PC-9 (cell line): ENCODE results near the gene TGFBR3. TPM values are rescaled to one million over a fixed set of nuclear protein-coding genes. Genes with fewer than 3 reads are reported as not detected.

Experiments used
- BruUV-seq: library from RNA; stranded (reverse); fragments of 400-500 nt; replicated peaks from 2 replicates; lab custom pipeline; 2021; lab: Mats Ljungman, UMichigan
- CTCF ChIA-PET: fragments of 300-600 bp; sonication (Branson Sonifier 250); formaldehyde crosslinking; loops from one replicate; lab custom pipeline; 2022; ENCODE audit warnings: antibody characterized with exemption; lab: Charles Lee
- POLR2A ChIA-PET: fragments of 300-600 bp; sonication (Branson Sonifier 250); formaldehyde crosslinking; loops from one replicate; lab custom pipeline; 2022; ENCODE audit warnings: antibody characterized with exemption; ENCODE audit not compliant: unreplicated experiment; lab: Charles Lee
- DNase-seq, 2 experiments: peaks; one replicate each; pipeline versions ENCODE4 v3.0.0 to v3.0.0-alpha.2; 2015 to 2022; ENCODE audit warnings: mixed read lengths in 1 of 2
- H2AFZ ChIP-seq: fragments of 200-600 bp; sonication (generic); 2 replicates; pipeline ENCODE4 v1.8.1; 2017; ENCODE audit warnings: antibody characterized with exemption
- H3F3A ChIP-seq: fragments of 200-600 bp; sonication (generic); 2 replicates; pipeline ENCODE4 v1.8.1; 2017; ENCODE audit warnings: antibody characterized with exemption, mild to moderate bottlenecking, low read depth; ENCODE audit not compliant: insufficient read depth
- H3K27ac ChIP-seq: fragments of 200-600 bp; sonication (generic); 2 replicates; pipeline ENCODE4 v1.6.1; 2016; ENCODE audit warnings: mixed run types
- H3K27me3 ChIP-seq: fragments of 200-600 bp; sonication (generic); 2 replicates; pipeline ENCODE4 v1.6.1; 2016; ENCODE audit warnings: low read depth, mixed run types; ENCODE audit not compliant: insufficient read depth
- H3K36me3 ChIP-seq: fragments of 200-600 bp; sonication (generic); 2 replicates; pipeline ENCODE4 v1.6.1; 2016; ENCODE audit warnings: low read depth, mixed run types
- H3K4me1 ChIP-seq: fragments of 200-600 bp; sonication (generic); replicated peaks from 2 replicates; pipeline ENCODE4 v1.6.1; 2016; ENCODE audit warnings: mixed run types; ENCODE audit not compliant: insufficient read depth
- H3K4me2 ChIP-seq: fragments of 200-600 bp; sonication (generic); 2 replicates; pipeline ENCODE4 v1.6.1; 2017; ENCODE audit warnings: mixed run types
- H3K4me3 ChIP-seq: fragments of 200-600 bp; sonication (generic); 2 replicates; pipeline ENCODE4 v1.6.1; 2016; ENCODE audit warnings: mixed run types
- H3K79me2 ChIP-seq: fragments of 200-600 bp; sonication (generic); 2 replicates; pipeline ENCODE4 v1.6.1; 2017; ENCODE audit warnings: low read depth, mixed run types
- H3K9me2 ChIP-seq: fragments of 200-600 bp; sonication (generic); 2 replicates; pipeline ENCODE4 v1.8.1; 2017; ENCODE audit warnings: mild to moderate bottlenecking; ENCODE audit not compliant: insufficient read depth
- H3K9me3 ChIP-seq: fragments of 200-600 bp; sonication (generic); 2 replicates; pipeline ENCODE4 v1.8.1; 2016; ENCODE audit warnings: low read depth; ENCODE audit not compliant: insufficient read depth
- H4K20me1 ChIP-seq: fragments of 200-600 bp; sonication (generic); 2 replicates; pipeline ENCODE4 v1.8.1; 2017; ENCODE audit not compliant: insufficient read depth
- EZH2 ChIP-seq: fragments of 200-600 bp; sonication (generic); IDR thresholded peaks from 2 replicates; pipeline ENCODE4 v1.8.0; 2017; ENCODE audit warnings: antibody characterized with exemption, low read depth
- intact Hi-C: fragments of 100-400 bp; cut with micrococcal nuclease; formaldehyde crosslinking; loops from one replicate; pipeline ENCODE4 v1.10.0; 2022; ENCODE audit not compliant: unreplicated experiment
- total RNA-seq: library from RNA; stranded (reverse); gene quantifications from 2 replicates; pipeline ENCODE4 v1.2.3, GENCODE V29; 2021
- TF ChIP-seq, protein P1 (sequence below): fragments of 200-600 bp; sonication (generic); conservative IDR thresholded peaks from 2 replicates; pipeline ENCODE4 v1.6.1; 2017; ENCODE audit warnings: mixed run types, antibody characterized with exemption, mild to moderate bottlenecking, moderate library complexity

The TGFBR3 gene
- total RNA-seq, 1 experiment from 2014 or later = 1.6 TPM

DNA sequence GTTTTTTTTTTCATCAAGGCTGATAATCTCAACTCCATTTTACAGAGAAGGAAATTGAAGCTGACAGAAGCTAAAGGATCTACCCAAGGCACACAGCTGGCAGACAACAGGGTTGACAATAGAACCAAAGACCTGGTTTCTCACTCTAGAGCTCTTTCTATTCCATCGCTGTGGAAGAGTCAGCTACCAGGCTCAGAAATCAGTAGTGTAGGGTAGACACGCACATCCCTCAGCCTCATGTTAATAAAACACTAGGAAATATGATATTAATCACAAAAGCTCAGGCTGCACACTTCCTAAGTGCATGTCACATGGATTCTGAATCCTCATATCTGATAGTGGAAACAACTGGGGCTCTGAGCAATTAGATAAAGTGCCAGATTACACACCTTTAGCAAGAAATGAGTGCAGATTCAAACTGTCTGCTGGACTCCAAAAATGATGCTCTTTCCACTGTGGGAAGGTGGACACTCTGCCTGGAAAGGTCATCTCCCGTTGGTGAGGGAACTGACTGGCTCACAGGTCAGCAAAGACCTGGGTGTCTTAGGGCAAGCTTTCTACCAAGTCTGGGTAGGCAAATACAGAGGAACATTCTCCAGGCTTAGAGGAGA is 139.1 kb downstream of the TGFBR3 start:
- no peak overlapping the region for H3K4me3 ChIP-seq
- no peaks in the 10 kb centered on the region for H3K79me2 ChIP-seq
- peaks cover 10% of the 10 kb centered on the region for H3K4me1 ChIP-seq
- intact Hi-C loops = no loop called here
- no peaks in the 10 kb centered on the region for H4K20me1 ChIP-seq
- H3K27me3 ChIP-seq = no peaks in the 10 kb centered on the region
- TF ChIP-seq, protein P1, sequence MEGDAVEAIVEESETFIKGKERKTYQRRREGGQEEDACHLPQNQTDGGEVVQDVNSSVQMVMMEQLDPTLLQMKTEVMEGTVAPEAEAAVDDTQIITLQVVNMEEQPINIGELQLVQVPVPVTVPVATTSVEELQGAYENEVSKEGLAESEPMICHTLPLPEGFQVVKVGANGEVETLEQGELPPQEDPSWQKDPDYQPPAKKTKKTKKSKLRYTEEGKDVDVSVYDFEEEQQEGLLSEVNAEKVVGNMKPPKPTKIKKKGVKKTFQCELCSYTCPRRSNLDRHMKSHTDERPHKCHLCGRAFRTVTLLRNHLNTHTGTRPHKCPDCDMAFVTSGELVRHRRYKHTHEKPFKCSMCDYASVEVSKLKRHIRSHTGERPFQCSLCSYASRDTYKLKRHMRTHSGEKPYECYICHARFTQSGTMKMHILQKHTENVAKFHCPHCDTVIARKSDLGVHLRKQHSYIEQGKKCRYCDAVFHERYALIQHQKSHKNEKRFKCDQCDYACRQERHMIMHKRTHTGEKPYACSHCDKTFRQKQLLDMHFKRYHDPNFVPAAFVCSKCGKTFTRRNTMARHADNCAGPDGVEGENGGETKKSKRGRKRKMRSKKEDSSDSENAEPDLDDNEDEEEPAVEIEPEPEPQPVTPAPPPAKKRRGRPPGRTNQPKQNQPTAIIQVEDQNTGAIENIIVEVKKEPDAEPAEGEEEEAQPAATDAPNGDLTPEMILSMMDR = no peak
- TF ChIP-seq EZH2 = no peak
- H3K9me3 ChIP-seq = peaks cover 20% of the 10 kb centered on the region
- H3K4me2 ChIP-seq = no peak overlapping the region
- no peaks in the 10 kb centered on the region for H3K9me2 ChIP-seq
- DNase-seq = no peak
- H3K27ac ChIP-seq = no peak overlapping the region
- POLR2A ChIA-PET = no interaction called here
- no TSS peak for BruUV-seq
- no peaks in the 10 kb centered on the region for H3F3A ChIP-seq
- no peak overlapping the region for H2AFZ ChIP-seq
- peaks cover 8% of the 10 kb centered on the region; the same call in 1 of the 2 replicates for H3K36me3 ChIP-seq
- CTCF ChIA-PET = no interaction called here

DNA sequence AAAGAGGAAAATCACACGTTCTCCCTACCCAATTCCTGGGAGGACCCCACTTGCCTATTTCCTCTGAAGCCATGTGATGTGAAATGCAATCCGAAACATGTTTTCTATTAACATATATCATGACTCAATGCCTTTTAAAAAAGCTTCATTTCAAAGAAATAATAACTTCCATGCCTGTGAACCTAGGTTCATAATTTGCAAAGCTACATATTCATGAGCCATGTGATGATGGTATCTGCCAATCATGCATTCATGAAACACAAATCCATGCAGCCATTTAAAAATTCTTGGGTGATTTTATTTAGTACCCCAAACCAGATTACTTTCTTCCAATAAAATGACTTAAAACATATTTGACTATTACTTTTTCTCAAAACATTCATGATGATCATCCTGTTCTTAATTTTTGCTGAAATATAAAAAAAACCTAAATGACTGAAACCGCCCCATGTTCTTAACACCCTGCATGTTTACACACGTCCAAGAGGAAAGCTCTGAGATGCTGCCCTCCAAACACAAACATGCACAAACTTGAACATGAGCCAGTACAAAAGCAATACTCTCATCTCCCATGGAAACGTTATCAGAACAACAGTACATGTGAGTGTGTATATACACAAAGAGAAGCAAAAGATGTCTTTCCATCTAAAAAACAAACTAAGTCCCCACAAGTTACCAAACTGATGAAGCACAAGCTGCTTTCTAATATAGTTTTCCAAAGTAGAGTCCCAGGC is 140.1 kb downstream of the TGFBR3 start:
- intact Hi-C loops = no loop called here
- Histone ChIP-seq H3K4me2 (no peak overlapping the region), H3K36me3 (peaks cover 8% of the 10 kb centered on the region; the same call in 1 of the 2 replicates), H3K9me3 (peaks cover 20% of the 10 kb centered on the region), H3K4me1 (peaks cover 10% of the 10 kb centered on the region), H4K20me1 (no peaks in the 10 kb centered on the region), H2AFZ (no peak overlapping the region), H3F3A (no peaks in the 10 kb centered on the region), H3K4me3 (no peak overlapping the region), H3K27me3 (no peaks in the 10 kb centered on the region), H3K9me2 (no peaks in the 10 kb centered on the region), H3K79me2 (no peaks in the 10 kb centered on the region), H3K27ac (no peak overlapping the region)
- DNase-seq = no peak
- TF ChIP-seq, protein P1 = no peak
- no peak for TF ChIP-seq EZH2
- CTCF ChIA-PET = no interaction called here
- POLR2A ChIA-PET = no interaction called here
- BruUV-seq = no TSS peak

DNA sequence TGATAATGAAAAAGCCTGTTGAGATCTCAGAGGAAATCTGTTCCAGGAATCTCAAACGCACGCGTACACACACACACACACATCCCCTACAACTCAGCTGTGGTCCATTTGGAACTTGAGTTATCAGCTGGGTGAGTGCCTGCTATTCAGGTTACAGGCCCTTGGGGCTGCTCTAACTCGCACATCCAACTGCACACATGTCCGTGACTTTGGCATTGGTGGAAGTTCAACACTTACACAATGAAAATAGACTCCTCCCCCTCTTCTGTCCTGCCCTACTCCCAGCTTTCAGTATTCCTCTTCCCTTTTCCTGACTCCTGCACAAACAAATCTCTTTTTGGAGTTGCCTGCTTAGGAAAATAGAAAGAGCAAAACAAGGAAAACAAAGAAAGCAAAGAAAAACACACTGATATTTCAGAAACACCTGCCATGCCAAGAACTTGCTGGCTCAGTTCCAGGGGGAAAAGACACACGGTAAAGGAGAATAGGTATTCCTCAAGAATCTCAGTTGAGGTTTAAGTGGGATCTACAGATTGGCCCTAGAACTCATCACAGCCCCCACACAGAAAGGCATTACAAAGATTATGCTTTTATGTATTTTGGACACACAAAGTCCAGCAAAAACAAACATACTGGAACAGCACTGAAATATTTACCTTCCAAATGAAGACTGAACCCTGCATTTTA is 140.9 kb downstream of the TGFBR3 start:
- Histone ChIP-seq H3K79me2 (no peaks in the 10 kb centered on the region), H4K20me1 (no peaks in the 10 kb centered on the region), H3K36me3 (peaks cover 8% of the 10 kb centered on the region; the same call in 1 of the 2 replicates), H3K4me2 (no peak overlapping the region), H3F3A (no peaks in the 10 kb centered on the region), H2AFZ (no peak overlapping the region), H3K4me3 (no peak overlapping the region), H3K27me3 (no peaks in the 10 kb centered on the region), H3K27ac (no peak overlapping the region), H3K9me3 (peaks cover 20% of the 10 kb centered on the region), H3K9me2 (no peaks in the 10 kb centered on the region), H3K4me1 (peaks cover 7% of the 10 kb centered on the region)
- TF ChIP-seq, protein P1 = no peak
- TF ChIP-seq EZH2 = no peak
- intact Hi-C loops = no loop called here
- no TSS peak for BruUV-seq
- ChIA-PET POLR2A (interaction anchor here (0.6 kb wide), 1 partner anchor 115 kb away, joined by 11 read pairs; no protein-coding TSS in a partner anchor), CTCF (no interaction called here)
- no peak for DNase-seq
